ENCODE results near the gene TMEM213.
A peak's percentile ranks its signal among the peaks of the same experiment; 100 is the strongest.

The TMEM213 gene

GRCh38 chr7:138881579-138882188 is 83.9 kb downstream of the TMEM213 start:
- TF ChIP-seq, protein P1, sequence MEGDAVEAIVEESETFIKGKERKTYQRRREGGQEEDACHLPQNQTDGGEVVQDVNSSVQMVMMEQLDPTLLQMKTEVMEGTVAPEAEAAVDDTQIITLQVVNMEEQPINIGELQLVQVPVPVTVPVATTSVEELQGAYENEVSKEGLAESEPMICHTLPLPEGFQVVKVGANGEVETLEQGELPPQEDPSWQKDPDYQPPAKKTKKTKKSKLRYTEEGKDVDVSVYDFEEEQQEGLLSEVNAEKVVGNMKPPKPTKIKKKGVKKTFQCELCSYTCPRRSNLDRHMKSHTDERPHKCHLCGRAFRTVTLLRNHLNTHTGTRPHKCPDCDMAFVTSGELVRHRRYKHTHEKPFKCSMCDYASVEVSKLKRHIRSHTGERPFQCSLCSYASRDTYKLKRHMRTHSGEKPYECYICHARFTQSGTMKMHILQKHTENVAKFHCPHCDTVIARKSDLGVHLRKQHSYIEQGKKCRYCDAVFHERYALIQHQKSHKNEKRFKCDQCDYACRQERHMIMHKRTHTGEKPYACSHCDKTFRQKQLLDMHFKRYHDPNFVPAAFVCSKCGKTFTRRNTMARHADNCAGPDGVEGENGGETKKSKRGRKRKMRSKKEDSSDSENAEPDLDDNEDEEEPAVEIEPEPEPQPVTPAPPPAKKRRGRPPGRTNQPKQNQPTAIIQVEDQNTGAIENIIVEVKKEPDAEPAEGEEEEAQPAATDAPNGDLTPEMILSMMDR (IDR thresholded peaks at IDR 0.05; ENCODE audit: insufficient read depth, low read depth, low read length, missing control alignments), result no peak

GRCh38 chr7:138882249-138882648 is 84.5 kb downstream of the TMEM213 start:
- DNase-seq (ENCODE audit: low read depth), result no peak
- TF ChIP-seq, protein P1 (IDR thresholded peaks at IDR 0.05; ENCODE audit: insufficient read depth, low read depth, low read length, missing control alignments), result no peak
- H3K4me3 ChIP-seq (ENCODE audit: low read length), result no peak overlapping the region

More at GRCh38 chr7:138881579-138882188, 83.9 kb downstream of the TMEM213 start:
- DNase-seq (ENCODE audit: low read depth), result no peak
- H3K4me3 ChIP-seq (ENCODE audit: low read length), result no peak overlapping the region

DNA sequence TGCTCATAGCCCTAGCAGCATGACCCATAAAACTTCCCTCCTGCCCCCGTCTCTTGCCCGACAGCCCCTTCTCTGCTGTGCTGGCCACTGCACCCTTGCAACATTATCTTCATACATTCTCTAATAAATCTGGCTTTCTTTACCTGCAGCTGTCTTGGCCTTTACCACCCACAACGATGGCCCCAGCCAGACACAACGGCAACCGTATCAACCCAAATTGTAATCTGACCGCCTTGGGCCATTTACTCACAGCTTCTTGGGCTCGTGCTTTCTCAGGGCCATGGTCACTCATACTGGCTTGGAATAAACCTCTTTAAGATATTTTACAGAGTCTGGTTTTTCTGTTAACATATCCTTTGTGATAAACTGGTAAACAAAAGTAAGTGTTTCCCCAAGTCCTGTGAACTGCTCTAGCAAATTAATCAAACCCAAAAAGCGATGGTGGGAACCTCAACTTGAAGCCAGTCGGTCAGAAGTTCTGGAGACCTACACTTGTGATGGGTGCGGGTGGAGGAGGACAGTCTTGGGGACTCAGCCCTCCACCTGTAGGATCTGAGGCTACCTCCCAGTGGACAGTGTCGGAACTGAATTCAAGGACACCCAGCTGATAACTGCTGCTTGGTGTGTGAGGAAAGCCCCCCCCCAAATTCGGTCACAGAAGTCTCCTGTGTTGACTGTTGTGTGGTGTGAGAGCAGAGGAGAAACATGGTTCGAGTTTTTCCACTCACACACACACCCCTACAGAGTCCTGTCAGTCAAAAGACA is 87.8 kb downstream of the TMEM213 start:
- DNase-seq (ENCODE audit: low read depth), result no peak
- no peak overlapping the region for H3K4me3 ChIP-seq (ENCODE audit: low read length)
- TF ChIP-seq, protein P1 (IDR thresholded peaks at IDR 0.05; ENCODE audit: insufficient read depth, low read depth, low read length, missing control alignments), result peak; percentile 22

GRCh38 chr7:138886501-138886917 is 88.7 kb downstream of the TMEM213 start:
- TF ChIP-seq, protein P1 (IDR thresholded peaks at IDR 0.05; ENCODE audit: insufficient read depth, low read depth, low read length, missing control alignments), result peak; percentile 60
- H3K4me3 ChIP-seq (ENCODE audit: low read length), result no peak overlapping the region
- peak; percentile 67 for DNase-seq (ENCODE audit: low read depth)

DNA sequence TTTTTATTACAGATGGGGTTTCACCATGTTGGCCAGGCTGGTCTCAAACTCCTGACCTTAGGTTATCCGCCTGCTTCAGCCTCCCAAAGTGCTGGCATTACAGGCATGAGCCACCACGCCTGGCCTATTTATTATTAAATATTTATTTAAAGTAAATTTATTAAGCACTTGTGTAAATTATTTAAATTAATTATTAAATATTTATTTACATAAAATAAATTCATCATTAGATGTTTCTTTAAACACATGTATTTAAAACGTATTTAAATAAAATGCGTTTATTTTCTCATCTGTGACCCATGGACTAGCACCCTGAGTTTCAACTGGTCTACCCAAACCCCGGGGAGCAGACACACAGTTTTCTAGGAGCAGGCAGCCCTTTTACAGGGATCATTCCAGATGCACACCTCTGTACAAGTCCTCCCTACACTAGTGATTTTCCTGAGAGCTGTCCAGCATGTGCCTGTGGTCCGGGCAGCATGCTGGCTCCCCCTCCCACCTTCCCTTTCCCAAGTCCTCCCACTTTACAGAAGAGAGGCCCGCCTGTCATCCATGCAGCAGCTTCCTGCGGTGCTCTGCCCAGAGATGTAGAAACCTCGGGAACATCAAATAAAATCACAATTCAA is 89.4 kb downstream of the TMEM213 start:
- no peak overlapping the region for H3K4me3 ChIP-seq (ENCODE audit: low read length)
- TF ChIP-seq, protein P1 (IDR thresholded peaks at IDR 0.05; ENCODE audit: insufficient read depth, low read depth, low read length, missing control alignments), result no peak
- no peak for DNase-seq (ENCODE audit: low read depth)
